ENCODE results near the gene DNAJB8. TPM values are rescaled to one million over a fixed set of nuclear protein-coding genes. Genes with fewer than 3 reads are reported as not detected.

The DNAJB8 gene
- total RNA-seq, 3 donors from 2014 or later (not counting 1 experiment from before 2014, with no cell fraction given) = not detected

DNA sequence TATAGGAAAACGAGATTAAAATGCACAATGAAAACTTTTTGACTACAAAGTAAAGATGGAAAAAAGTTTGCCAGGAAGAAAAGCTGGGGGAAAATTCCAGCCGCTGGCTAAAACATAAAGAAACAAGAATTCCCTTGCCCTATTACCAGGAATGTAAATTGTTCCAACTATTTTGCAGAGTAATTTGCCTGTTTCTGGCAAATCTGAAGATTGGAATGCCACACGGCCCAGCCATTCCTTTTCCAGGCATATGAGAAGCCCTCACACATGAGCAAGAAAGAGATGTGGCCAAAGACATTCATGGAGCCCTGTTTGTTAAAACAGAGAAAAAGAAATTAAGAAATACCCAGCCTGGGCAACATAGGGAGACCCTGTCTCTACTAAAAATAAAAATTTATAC is 34.7 kb upstream of the DNAJB8 start:
- Mint-ChIP-seq H3K27ac (no peak overlapping the region), H3K9me3 (no peaks in the 10 kb centered on the region), H3K27me3 (ENCODE audit: low read depth in 2 of 2) (peaks cover 42 to 61% of the 10 kb centered on the region in 2 donors), H3K4me3 (no peak overlapping the region), H3K4me1 (peaks cover 0 to 12% of the 10 kb centered on the region in 2 donors), H3K36me3 (no peaks in the 10 kb centered on the region)
- TF ChIP-seq, protein P1, sequence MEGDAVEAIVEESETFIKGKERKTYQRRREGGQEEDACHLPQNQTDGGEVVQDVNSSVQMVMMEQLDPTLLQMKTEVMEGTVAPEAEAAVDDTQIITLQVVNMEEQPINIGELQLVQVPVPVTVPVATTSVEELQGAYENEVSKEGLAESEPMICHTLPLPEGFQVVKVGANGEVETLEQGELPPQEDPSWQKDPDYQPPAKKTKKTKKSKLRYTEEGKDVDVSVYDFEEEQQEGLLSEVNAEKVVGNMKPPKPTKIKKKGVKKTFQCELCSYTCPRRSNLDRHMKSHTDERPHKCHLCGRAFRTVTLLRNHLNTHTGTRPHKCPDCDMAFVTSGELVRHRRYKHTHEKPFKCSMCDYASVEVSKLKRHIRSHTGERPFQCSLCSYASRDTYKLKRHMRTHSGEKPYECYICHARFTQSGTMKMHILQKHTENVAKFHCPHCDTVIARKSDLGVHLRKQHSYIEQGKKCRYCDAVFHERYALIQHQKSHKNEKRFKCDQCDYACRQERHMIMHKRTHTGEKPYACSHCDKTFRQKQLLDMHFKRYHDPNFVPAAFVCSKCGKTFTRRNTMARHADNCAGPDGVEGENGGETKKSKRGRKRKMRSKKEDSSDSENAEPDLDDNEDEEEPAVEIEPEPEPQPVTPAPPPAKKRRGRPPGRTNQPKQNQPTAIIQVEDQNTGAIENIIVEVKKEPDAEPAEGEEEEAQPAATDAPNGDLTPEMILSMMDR (IDR thresholded peaks at IDR 0.05) = no peak
- ATAC-seq (no peak), DNase-seq (no peak)
- no peak overlapping the region for H3K4me3 ChIP-seq (ENCODE audit: low read length)
- 80% methylated on average over 2 of the region's 3 CpGs for WGBS (ENCODE audit: insufficient coverage)
- no peaks in the 10 kb centered on the region for H3K36me3 ChIP-seq (ENCODE audit: control insufficient read depth, insufficient read depth, low read length)
- H3K4me1 ChIP-seq (ENCODE audit: control insufficient read depth, insufficient read depth, low read length) = peaks cover 11% of the 10 kb centered on the region
- intact Hi-C loops (cut with micrococcal nuclease) = no loop called here
- H3K27me3 ChIP-seq (ENCODE audit: control insufficient read depth, insufficient read depth, low read length) = peaks cover 13% of the 10 kb centered on the region
- no peaks in the 10 kb centered on the region for H3K9me3 ChIP-seq (ENCODE audit: control insufficient read depth, insufficient read depth, low read length)
- H3K27ac ChIP-seq (ENCODE audit: low read length) = no peak overlapping the region

DNA sequence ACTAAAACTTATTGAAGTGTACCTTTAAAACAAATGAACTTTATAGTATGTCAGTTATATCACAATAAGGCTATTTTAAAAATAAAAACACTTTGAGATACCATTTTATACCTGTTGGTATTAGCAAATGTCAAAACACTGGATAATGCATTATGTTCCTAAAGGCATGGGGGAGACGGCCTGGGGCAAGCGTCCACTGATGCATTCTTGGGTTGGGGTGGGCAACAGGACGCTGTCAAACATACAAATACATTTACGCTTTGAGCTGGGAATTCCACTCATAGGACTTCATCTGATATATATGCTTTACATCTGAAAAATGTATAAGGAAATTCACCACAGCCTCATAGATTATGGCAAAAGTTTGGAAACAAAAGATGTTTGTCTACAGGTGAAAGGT is 33.9 kb upstream of the DNAJB8 start:
- ATAC-seq = no peak
- intact Hi-C loops (cut with micrococcal nuclease) = no loop called here
- H3K9me3 ChIP-seq (ENCODE audit: control insufficient read depth, insufficient read depth, low read length) = no peaks in the 10 kb centered on the region

DNA sequence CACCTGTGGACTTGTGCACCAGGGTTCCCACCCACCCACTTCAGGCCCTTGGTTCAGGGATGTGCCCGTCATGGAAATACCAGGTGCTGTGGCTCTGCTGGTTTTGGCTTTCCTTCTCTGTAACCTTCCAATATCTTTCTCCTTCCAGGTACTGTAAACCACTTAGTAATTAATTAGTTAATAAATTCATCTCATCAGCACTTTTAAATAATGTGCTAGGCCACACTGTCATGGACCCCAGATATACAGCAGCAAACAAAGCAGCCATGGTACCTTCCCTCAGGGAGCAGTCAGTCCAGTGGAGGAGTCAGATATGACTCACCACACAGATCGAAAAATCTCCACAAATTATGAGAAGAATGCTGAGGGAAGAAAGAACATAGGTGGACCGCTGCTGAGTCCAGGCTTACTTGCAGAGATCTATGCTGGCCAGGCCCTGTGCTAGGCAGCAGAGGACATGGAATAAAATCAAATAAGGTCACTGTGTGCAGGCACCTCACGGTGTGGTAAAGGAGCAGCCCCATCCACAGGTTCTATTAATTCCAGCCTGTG is 33.1 kb upstream of the DNAJB8 start:
- intact Hi-C loops (cut with micrococcal nuclease) = loop anchor here (2.0 kb wide), 1 partner anchor 73 kb away; no protein-coding TSS in a partner anchor
- Histone ChIP-seq H3K4me1 (ENCODE audit: control insufficient read depth, insufficient read depth, low read length) (peaks cover 11% of the 10 kb centered on the region), H3K27me3 (ENCODE audit: control insufficient read depth, insufficient read depth, low read length) (peaks cover 13% of the 10 kb centered on the region), H3K4me3 (ENCODE audit: low read length) (no peak overlapping the region), H3K36me3 (ENCODE audit: control insufficient read depth, insufficient read depth, low read length) (no peaks in the 10 kb centered on the region), H3K9me3 (ENCODE audit: control insufficient read depth, insufficient read depth, low read length) (no peaks in the 10 kb centered on the region), H3K27ac (ENCODE audit: low read length) (no peak overlapping the region)
- H3K27me3 Mint-ChIP-seq (ENCODE audit: low read depth in 2 of 2) = peaks cover 52 to 71% of the 10 kb centered on the region in 2 donors
- peak overlapping the region; percentile 54 for H3K4me3 Mint-ChIP-seq
- peaks cover 0 to 17% of the 10 kb centered on the region in 2 donors for H3K4me1 Mint-ChIP-seq
- DNase-seq (no peak), ATAC-seq (no peak)
- H3K27ac Mint-ChIP-seq = no peak overlapping the region
- H3K36me3 Mint-ChIP-seq = no peaks in the 10 kb centered on the region
- TF ChIP-seq, protein P1 (IDR thresholded peaks at IDR 0.05) = no peak
- 91% methylated on average over 4 of the region's 4 CpGs for WGBS (ENCODE audit: insufficient coverage)
- no peaks in the 10 kb centered on the region for H3K9me3 Mint-ChIP-seq

More for the DNA sequence above, 33.9 kb upstream of the DNAJB8 start:
- Histone ChIP-seq H3K27me3 (ENCODE audit: control insufficient read depth, insufficient read depth, low read length) (peaks cover 13% of the 10 kb centered on the region), H3K4me1 (ENCODE audit: control insufficient read depth, insufficient read depth, low read length) (peaks cover 11% of the 10 kb centered on the region), H3K27ac (ENCODE audit: low read length) (no peak overlapping the region), H3K36me3 (ENCODE audit: control insufficient read depth, insufficient read depth, low read length) (no peaks in the 10 kb centered on the region), H3K4me3 (ENCODE audit: low read length) (no peak overlapping the region)
- H3K27me3 Mint-ChIP-seq (ENCODE audit: low read depth in 2 of 2) = peaks cover 46 to 64% of the 10 kb centered on the region in 2 donors
- TF ChIP-seq, protein P1 (IDR thresholded peaks at IDR 0.05) = no peak
- no peak for DNase-seq
- no peak overlapping the region for H3K27ac Mint-ChIP-seq
- no peaks in the 10 kb centered on the region for H3K36me3 Mint-ChIP-seq
- 79% methylated on average over 3 of the region's 4 CpGs for WGBS (ENCODE audit: insufficient coverage)
- H3K4me1 Mint-ChIP-seq = peaks cover 0 to 17% of the 10 kb centered on the region in 2 donors
- H3K4me3 Mint-ChIP-seq = no peak overlapping the region
- no peaks in the 10 kb centered on the region for H3K9me3 Mint-ChIP-seq

Data from natural killer cell (primary cell).